K562 treated with DMSO at 1 percent for 12 hours (cell line): ENCODE results near the gene SPEM1. TPM values are rescaled to one million over a fixed set of nuclear protein-coding genes. Genes with fewer than 3 reads are reported as not detected.

ENCODE experiments used
- total RNA-seq: library from RNA; unstranded; fragments of 300-600 nt; gene quantifications from 2 replicates; pipeline ENCODE4 v1.2.3, GENCODE V29; 2022; ENCODE audit not compliant: insufficient read depth

The SPEM1 gene
- total RNA-seq, result not detected in 2 replicates

GRCh38 chr17:7419819-7420610 is at the start of gene SPEM1:
Gene SPEM1, plus strand, starts transcription at chr17:7420324. Its CDS starts 61 bp downstream, at chr17:7420385.

GRCh38 chr17:7380855-7381683 is 39.1 kb upstream of the SPEM1 start, which contains the start of gene TNK1:
Gene TNK1, plus strand, starts transcription at chr17:7381089. Its CDS starts 1,838 bp downstream, at chr17:7382927.

GRCh38 chr17:7394452-7395191 is 25.5 kb upstream of the SPEM1 start, which contains the start of gene PLSCR3:
Gene PLSCR3, minus strand, starts transcription at chr17:7394525. Its CDS starts 415 bp downstream, at chr17:7394110.

GRCh38 chr17:7403977-7404736 is 16.0 kb upstream of the SPEM1 start, which contains the start of gene TMEM256:
Gene TMEM256, minus strand, starts transcription at chr17:7404097. Its CDS starts 13 bp downstream, at chr17:7404084.

GRCh38 chr17:7407485-7408251 is 12.5 kb upstream of the SPEM1 start, which contains the start of gene NLGN2:
Gene NLGN2, plus strand, starts transcription at chr17:7407845. Its CDS starts 411 bp downstream, at chr17:7408256.

GRCh38 chr17:7425316-7425715 is 5.2 kb downstream of the SPEM1 start, which contains the start of gene SPEM2:
Gene SPEM2, plus strand, starts transcription at chr17:7425616. Its CDS starts 73 bp downstream, at chr17:7425689.

GRCh38 chr17:7428557-7428956 is 8.4 kb downstream of the SPEM1 start, which contains the start of gene SPEM3:
Gene SPEM3, plus strand, starts transcription at chr17:7428857. Its CDS starts 46 bp downstream, at chr17:7428903.

GRCh38 chr17:7439462-7440112 is 19.5 kb downstream of the SPEM1 start, which contains the start of gene FGF11:
Gene FGF11, plus strand, starts transcription at chr17:7439512. Its CDS starts 109 bp downstream, at chr17:7439621.

GRCh38 chr17:7444682-7445618 is 24.8 kb downstream of the SPEM1 start, which contains the start of gene CHRNB1:
Gene CHRNB1, plus strand, starts transcription at chr17:7445061. Its CDS starts 67 bp downstream, at chr17:7445128.

Other genes with a start within 250 kb of the SPEM1 start
- not detected in 2 replicates for gene ASGR1, start 241.0 kb upstream of the SPEM1 start, total RNA-seq
- gene DLG4, start 200.5 kb upstream of the SPEM1 start, total RNA-seq, result 2.6 and 2.8 TPM in 2 replicates
- gene ACADVL, start 200.4 kb upstream of the SPEM1 start, total RNA-seq, result 256 and 286 TPM in 2 replicates
- gene DVL2, start 185.8 kb upstream of the SPEM1 start, total RNA-seq, result 32.1 and 61.1 TPM in 2 replicates
- gene PHF23, start 180.9 kb upstream of the SPEM1 start, total RNA-seq, result 23.0 and 29.8 TPM in 2 replicates
- gene GABARAP, start 177.9 kb upstream of the SPEM1 start, total RNA-seq, result 233 and 263 TPM in 2 replicates
- gene CTDNEP1, start 168.6 kb upstream of the SPEM1 start, total RNA-seq, result 60.4 and 70.5 TPM in 2 replicates
- 55.2 and 59.1 TPM in 2 replicates for gene ELP5, start 168.1 kb upstream of the SPEM1 start, total RNA-seq
- gene CLDN7, start 157.8 kb upstream of the SPEM1 start, total RNA-seq, result 15.9 and 34.5 TPM in 2 replicates
- not detected in 2 replicates for gene SLC2A4, start 138.6 kb upstream of the SPEM1 start, total RNA-seq
- not detected in 2 replicates for gene YBX2, start 125.7 kb upstream of the SPEM1 start, total RNA-seq
- 279 and 294 TPM in 2 replicates for gene EIF5A, start 112.7 kb upstream of the SPEM1 start, total RNA-seq
- 43.1 and 74.6 TPM in 2 replicates for gene GPS2, start 105.0 kb upstream of the SPEM1 start, total RNA-seq
- 7.2 and 16.1 TPM in 2 replicates for gene NEURL4, start 91.0 kb upstream of the SPEM1 start, total RNA-seq
- gene ACAP1, start 83.8 kb upstream of the SPEM1 start, total RNA-seq, result 2.4 and 3.7 TPM in 2 replicates
- gene KCTD11, start 68.2 kb upstream of the SPEM1 start, total RNA-seq, result 4.2 and 6.3 TPM in 2 replicates
- not detected in 2 replicates for gene TMEM95, start 65.2 kb upstream of the SPEM1 start, total RNA-seq
- gene TNK1, start 39.2 kb upstream of the SPEM1 start, total RNA-seq, result 4.7 and 6.0 TPM in 2 replicates
- gene PLSCR3, start 25.8 kb upstream of the SPEM1 start, total RNA-seq, result 7.2 and 9.4 TPM in 2 replicates
- gene TMEM256, start 16.2 kb upstream of the SPEM1 start, total RNA-seq, result 43.4 and 76.9 TPM in 2 replicates
- 4.4 and 13.0 TPM in 2 replicates for gene NLGN2, start 12.5 kb upstream of the SPEM1 start, total RNA-seq
- gene SPEM2, start 5.3 kb downstream of the SPEM1 start, total RNA-seq, result not detected in 2 replicates
- not detected in 2 replicates for gene SPEM3, start 8.5 kb downstream of the SPEM1 start, total RNA-seq
- 12.3 and 12.6 TPM in 2 replicates for gene TMEM102, start 15.1 kb downstream of the SPEM1 start, total RNA-seq
- 3.8 and 6.1 TPM in 2 replicates for gene FGF11, start 19.2 kb downstream of the SPEM1 start, total RNA-seq
- 10.1 and 10.9 TPM in 2 replicates for gene CHRNB1, start 24.7 kb downstream of the SPEM1 start, total RNA-seq
- gene ZBTB4, start 59.3 kb downstream of the SPEM1 start, total RNA-seq, result 1.2 and 5.1 TPM in 2 replicates
- not detected in 2 replicates for gene SLC35G6, start 61.1 kb downstream of the SPEM1 start, total RNA-seq
- 19.1 and 87.4 TPM in 2 replicates for gene POLR2A, start 64.0 kb downstream of the SPEM1 start, total RNA-seq
- gene TNFSF12, start 128.7 kb downstream of the SPEM1 start, total RNA-seq, result 0.73 TPM in 1 of 2 replicates, not detected in the other
- gene TNFSF13, start 138.4 kb downstream of the SPEM1 start, total RNA-seq, result 2.0 TPM in 1 of 2 replicates, not detected in the other
- 34.6 and 35.9 TPM in 2 replicates for gene SENP3, start 141.6 kb downstream of the SPEM1 start, total RNA-seq
- gene CD68, start 159.3 kb downstream of the SPEM1 start, total RNA-seq, result 29.0 and 33.7 TPM in 2 replicates
- 58.4 and 59.6 TPM in 2 replicates for gene MPDU1, start 163.5 kb downstream of the SPEM1 start, total RNA-seq
- gene SOX15, start 169.8 kb downstream of the SPEM1 start, total RNA-seq, result 2.3 and 5.6 TPM in 2 replicates
- gene FXR2, start 194.6 kb downstream of the SPEM1 start, total RNA-seq, result 43.7 and 60.0 TPM in 2 replicates
- 61.5 and 61.6 TPM in 2 replicates for gene SAT2, start 207.5 kb downstream of the SPEM1 start, total RNA-seq
- gene SHBG, start 209.8 kb downstream of the SPEM1 start, total RNA-seq, result not detected in 2 replicates
- 1.7 and 4.2 TPM in 2 replicates for gene ATP1B2, start 230.6 kb downstream of the SPEM1 start, total RNA-seq